ENCODE measurements around the gene NSD2. TPM values are rescaled to one million over a fixed set of nuclear protein-coding genes. Genes with fewer than 3 reads are reported as not detected.

Gene NSD2
- total RNA-seq, 6 experiments from 2014 or later: 11.4 to 19.4 (median 14.0) TPM

DNA sequence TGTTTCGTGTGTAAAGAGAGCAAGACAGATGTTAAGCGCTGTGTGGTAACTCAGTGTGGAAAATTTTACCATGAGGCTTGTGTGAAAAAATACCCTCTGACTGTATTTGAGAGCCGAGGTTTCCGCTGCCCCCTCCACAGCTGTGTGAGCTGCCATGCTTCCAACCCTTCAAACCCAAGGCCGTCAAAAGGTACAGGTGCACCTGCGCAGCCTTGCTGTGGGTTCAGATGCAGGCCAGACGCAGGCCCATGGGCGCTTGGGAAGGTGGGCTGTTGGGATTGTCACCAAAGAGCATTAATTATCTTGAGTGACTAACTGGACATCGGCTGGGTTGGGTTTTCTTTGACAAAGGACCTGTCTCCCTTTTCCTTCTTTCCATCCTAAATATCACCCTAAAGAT is 82.1 kb downstream of the NSD2 start:
- WGBS (ENCODE audit: insufficient coverage, low coverage, low lambda C conversion rate, missing lambda C conversion rate): 98% methylated on average over 9 of the region's 9 CpGs
- intact Hi-C loops (cut with DNase I): no loop called here
- Histone ChIP-seq H3K4me1 (no peaks in the 10 kb centered on the region), H3K36me3 (peaks cover 0 to 12% (median 5%) of the 10 kb centered on the region in 4 donors), H3K4me3 (no peak overlapping the region), H3K27ac (no peak overlapping the region), H3K27me3 (no peaks in the 10 kb centered on the region), H3K9me3 (no peaks in the 10 kb centered on the region)
- no peak for TF ChIP-seq POLR2A (IDR thresholded peaks at IDR 0.05)
- TF ChIP-seq, protein P1, sequence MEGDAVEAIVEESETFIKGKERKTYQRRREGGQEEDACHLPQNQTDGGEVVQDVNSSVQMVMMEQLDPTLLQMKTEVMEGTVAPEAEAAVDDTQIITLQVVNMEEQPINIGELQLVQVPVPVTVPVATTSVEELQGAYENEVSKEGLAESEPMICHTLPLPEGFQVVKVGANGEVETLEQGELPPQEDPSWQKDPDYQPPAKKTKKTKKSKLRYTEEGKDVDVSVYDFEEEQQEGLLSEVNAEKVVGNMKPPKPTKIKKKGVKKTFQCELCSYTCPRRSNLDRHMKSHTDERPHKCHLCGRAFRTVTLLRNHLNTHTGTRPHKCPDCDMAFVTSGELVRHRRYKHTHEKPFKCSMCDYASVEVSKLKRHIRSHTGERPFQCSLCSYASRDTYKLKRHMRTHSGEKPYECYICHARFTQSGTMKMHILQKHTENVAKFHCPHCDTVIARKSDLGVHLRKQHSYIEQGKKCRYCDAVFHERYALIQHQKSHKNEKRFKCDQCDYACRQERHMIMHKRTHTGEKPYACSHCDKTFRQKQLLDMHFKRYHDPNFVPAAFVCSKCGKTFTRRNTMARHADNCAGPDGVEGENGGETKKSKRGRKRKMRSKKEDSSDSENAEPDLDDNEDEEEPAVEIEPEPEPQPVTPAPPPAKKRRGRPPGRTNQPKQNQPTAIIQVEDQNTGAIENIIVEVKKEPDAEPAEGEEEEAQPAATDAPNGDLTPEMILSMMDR (IDR thresholded peaks at IDR 0.05): no peak
- DNase-seq (no peak), ATAC-seq (no peak)

DNA sequence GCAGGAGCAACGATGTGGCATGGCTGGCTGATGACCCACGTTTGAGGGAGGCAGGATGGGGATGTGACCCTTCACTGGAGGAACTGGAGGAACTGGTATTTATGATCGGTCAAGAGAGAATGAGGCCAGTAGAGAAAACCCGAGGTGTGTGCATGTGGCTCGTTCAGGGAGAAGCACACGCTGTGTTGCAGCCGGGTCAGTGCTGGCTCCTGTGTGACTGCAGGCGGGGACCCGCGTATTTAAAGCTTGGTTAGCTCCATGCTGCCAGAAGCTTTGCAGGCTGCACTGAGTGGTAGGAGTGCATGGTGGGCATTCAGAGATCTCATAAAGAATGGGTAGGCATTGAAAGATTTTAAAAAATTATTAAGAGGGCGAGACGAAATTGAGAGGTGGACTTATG is 85.4 kb downstream of the NSD2 start:
- TF ChIP-seq POLR2A (IDR thresholded peaks at IDR 0.05): no peak
- TF ChIP-seq, protein P1 (IDR thresholded peaks at IDR 0.05): no peak
- no peak for DNase-seq
- Histone ChIP-seq H3K4me3 (no peak overlapping the region), H3K4me1 (peaks cover 0 to 6% (median 0%) of the 10 kb centered on the region in 4 donors), H3K27me3 (no peaks in the 10 kb centered on the region), H3K36me3 (peaks cover 0 to 24% (median 5%) of the 10 kb centered on the region in 4 donors), H3K27ac (no peak overlapping the region), H3K9me3 (no peaks in the 10 kb centered on the region)
- intact Hi-C loops (cut with DNase I): no loop called here
- ATAC-seq: no peak
- WGBS (ENCODE audit: insufficient coverage, low coverage, low lambda C conversion rate, missing lambda C conversion rate): 93% methylated on average over 9 of the region's 12 CpGs

DNA sequence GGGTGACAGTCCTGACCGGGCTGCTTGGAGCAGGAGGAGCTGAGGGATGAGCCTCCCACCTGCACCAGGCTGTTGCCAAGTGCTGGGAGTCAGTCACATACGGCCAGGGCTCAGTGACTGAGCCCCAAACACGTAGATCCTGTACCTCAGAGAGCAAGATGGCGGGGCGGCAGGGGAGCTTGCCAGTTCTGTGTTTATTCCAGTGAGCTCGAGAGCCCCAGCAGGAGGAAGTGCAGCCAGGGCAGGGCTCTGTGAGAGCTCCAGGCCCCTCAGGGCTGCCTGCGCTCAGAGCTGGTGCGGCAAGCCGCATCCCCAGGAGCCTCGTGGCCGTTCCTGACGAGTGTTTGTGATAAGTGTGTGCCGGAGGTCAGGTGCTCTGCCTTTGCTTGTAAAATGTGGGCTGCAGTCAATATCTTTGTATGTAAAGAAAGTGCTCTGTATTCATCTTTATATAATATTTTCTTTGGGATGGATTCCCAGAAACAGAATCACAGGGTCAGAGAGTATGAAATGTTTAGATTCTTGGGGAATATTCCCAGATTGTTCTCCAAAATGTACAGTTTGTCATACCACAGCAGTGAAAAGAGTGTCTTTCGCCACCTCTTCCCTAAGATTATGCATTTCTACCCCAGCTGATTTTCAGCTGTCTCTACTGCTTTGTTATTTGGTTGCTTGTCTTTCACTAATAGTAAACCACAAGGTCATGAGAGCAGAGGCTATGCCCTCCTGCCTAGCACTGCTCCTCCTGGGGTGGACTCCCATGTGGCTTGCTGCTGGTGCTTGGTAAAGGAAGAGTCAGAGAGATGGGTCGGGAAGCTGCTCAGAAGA is 87.3 kb downstream of the NSD2 start:
- WGBS (ENCODE audit: insufficient coverage, low coverage, low lambda C conversion rate, missing lambda C conversion rate): 90% methylated on average over 2 of the region's 15 CpGs
- no peaks in the 10 kb centered on the region for H3K9me3 ChIP-seq
- no peak overlapping the region for H3K27ac ChIP-seq
- no peak overlapping the region for H3K4me3 ChIP-seq
- intact Hi-C loops (cut with DNase I): no loop called here
- ATAC-seq: no peak
- TF ChIP-seq POLR2A (IDR thresholded peaks at IDR 0.05): no peak
- TF ChIP-seq, protein P1 (IDR thresholded peaks at IDR 0.05): no peak
- H3K27me3 ChIP-seq: no peaks in the 10 kb centered on the region
- peaks cover 0 to 24% (median 7%) of the 10 kb centered on the region in 4 donors for H3K36me3 ChIP-seq
- no peak for DNase-seq
- H3K4me1 ChIP-seq: peaks cover 0 to 6% (median 0%) of the 10 kb centered on the region in 4 donors

DNA sequence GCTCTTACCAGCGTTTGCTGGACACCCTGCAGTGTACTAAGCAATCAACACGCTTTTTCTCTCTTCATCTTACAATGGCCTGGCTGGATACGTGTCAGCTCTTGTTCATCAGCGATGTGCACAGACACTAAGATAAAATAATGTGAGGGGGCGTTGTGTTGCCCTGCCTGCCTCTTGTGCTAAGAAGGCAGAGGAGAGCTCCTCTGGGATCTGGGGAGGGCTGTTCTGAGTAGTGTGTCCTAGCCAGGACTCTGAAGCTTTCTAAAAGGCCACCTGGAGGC is 87.9 kb downstream of the NSD2 start:
- DNase-seq: no peak
- no peaks in the 10 kb centered on the region for H3K27me3 ChIP-seq
- intact Hi-C loops (cut with DNase I): no loop called here
- no peak overlapping the region for H3K27ac ChIP-seq
- H3K9me3 ChIP-seq: no peaks in the 10 kb centered on the region
- ATAC-seq: no peak
- no peak overlapping the region for H3K4me3 ChIP-seq
- H3K36me3 ChIP-seq: peaks cover 0 to 24% (median 7%) of the 10 kb centered on the region in 4 donors
- TF ChIP-seq POLR2A (IDR thresholded peaks at IDR 0.05): no peak
- TF ChIP-seq, protein P1 (IDR thresholded peaks at IDR 0.05): no peak
- 90% methylated on average over 2 of the region's 5 CpGs for WGBS (ENCODE audit: insufficient coverage, low coverage, low lambda C conversion rate, missing lambda C conversion rate)
- H3K4me1 ChIP-seq: peaks cover 0 to 6% (median 0%) of the 10 kb centered on the region in 4 donors

Measured in right lobe of liver (tissue), 6 donors.